Nephron progenitor cell (in vitro differentiated cells): ENCODE data around the gene ASCL1.

ENCODE experiments used
- DNase-seq: peaks from one replicate; pipeline ENCODE4 v3.0.0; 2021
- H3K27ac Mint-ChIP-seq: 2 replicates; pipeline ENCODE4 v1.8.0; 2021; ENCODE audit warnings: mild to moderate bottlenecking, moderate library complexity, mixed read lengths
- H3K27me3 Mint-ChIP-seq: 2 replicates; pipeline ENCODE4 v1.8.0; 2021; ENCODE audit warnings: mild to moderate bottlenecking, low read depth, mixed read lengths; ENCODE audit not compliant: poor library complexity
- H3K36me3 Mint-ChIP-seq: 2 replicates; pipeline ENCODE4 v1.8.0; 2021; ENCODE audit warnings: low read depth, mixed read lengths
- H3K4me1 Mint-ChIP-seq: 2 replicates; pipeline ENCODE4 v1.8.0; 2021; ENCODE audit warnings: mixed read lengths
- H3K4me3 Mint-ChIP-seq: 2 replicates; pipeline ENCODE4 v1.8.0; 2021; ENCODE audit warnings: mild to moderate bottlenecking, moderate library complexity, mixed read lengths
- H3K9me3 Mint-ChIP-seq: 2 replicates; pipeline ENCODE4 v1.8.0; 2021; ENCODE audit warnings: mild to moderate bottlenecking, moderate library complexity, mixed read lengths
- CTCF ChIP-seq: fragments of 200-600 bp; sonication (generic); IDR thresholded peaks from 2 replicates; pipeline ENCODE4 v1.5.0; 2021; ENCODE audit warnings: antibody characterized with exemption

ASCL1 gene

DNA sequence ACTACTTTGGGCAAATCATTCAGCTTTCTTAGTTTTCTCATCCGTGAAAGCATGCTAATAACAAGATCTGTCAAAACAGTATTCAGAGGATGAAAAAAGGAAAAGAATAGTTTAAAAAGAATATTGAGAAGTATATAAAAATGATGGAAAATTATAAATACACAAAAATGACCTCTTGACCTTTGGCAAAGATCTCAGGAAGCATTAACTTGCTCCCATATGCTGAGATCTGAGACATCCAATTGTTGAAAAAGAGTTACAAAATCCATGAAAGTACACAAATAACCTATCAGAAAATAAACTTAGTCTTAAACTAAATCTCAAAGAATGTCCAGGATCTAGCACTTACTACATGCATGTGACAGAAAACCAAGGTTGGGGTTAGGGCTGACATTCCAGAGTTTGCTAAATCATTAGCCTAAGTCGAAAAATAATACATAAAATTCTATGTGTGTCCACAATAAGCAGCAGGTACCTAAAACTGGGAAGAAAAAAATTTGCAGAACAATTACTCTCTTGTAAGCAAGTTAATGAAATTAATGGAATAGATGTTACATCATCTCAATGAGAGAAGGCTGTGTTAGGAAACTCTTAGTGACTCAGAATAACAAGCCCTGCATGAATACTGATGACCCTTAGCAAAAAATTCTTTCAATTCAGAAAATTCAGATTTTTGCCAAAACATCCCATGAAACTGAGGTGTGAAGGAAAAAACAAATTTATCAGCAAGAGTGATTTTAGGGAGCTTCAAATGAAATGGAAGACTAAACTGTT, 43.8 kb upstream of the ASCL1 start:
- no peak for TF ChIP-seq CTCF
- Mint-ChIP-seq H3K27ac (no peak overlapping the region), H3K4me3 (no peak overlapping the region)

GRCh38 chr12:102916252-102917025, 41.0 kb upstream of the ASCL1 start:
- Mint-ChIP-seq H3K9me3 (no peaks in the 10 kb centered on the region), H3K27me3 (peaks cover 69% of the 10 kb centered on the region), H3K36me3 (no peaks in the 10 kb centered on the region), H3K4me3 (peak overlapping the region; percentile 55), H3K4me1 (peaks cover 4% of the 10 kb centered on the region), H3K27ac (no peak overlapping the region)
- DNase-seq: no peak
- no peak for TF ChIP-seq CTCF

More for the DNA sequence above, 43.8 kb upstream of the ASCL1 start:
- H3K9me3 Mint-ChIP-seq: no peaks in the 10 kb centered on the region
- H3K27me3 Mint-ChIP-seq: peaks cover 50% of the 10 kb centered on the region
- H3K36me3 Mint-ChIP-seq: no peaks in the 10 kb centered on the region
- no peak for DNase-seq
- H3K4me1 Mint-ChIP-seq: peaks cover 4% of the 10 kb centered on the region

DNA sequence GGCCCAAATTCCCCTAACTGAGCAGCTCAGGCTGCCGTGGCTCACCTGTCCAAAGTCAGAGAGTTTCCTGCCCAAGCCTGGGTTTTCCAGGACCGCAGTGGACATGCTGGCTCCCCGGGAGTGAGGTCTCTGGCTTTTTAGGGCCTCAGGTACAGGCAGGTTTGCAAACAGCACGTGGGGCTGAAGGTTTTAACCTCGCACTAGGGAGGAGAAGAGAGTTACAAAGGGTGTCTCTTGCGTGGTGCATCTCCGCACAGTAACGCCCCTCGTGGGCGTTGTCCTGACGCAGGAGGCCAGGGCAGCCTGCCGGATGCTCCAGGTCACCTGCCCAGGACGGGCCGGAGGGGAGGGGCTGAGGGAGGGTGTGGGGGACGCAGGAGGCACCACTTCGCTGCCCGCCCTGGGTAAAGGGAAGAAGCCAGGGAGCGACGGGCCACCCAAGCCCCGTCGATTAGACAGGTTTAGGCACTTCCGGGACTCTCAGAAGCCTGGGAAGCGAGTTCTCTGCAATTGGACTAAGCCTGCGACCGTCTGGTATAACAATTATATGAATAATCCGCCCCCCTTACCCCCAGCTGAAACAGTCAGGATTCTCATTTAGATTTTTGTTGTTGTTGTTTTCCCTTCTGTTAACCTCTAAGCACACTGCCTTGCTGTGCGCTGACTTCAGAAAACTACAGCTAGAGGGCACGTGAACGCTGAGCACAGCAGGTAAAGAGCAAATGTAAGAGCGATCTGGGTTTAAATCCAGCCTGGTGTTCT, 40.3 kb upstream of the ASCL1 start, which contains the start of gene PAH:
TSS of gene PAH (minus strand) at position 219 of the 762 bp plus-strand sequence. CDS start at position 105, 114 bp downstream.
- Mint-ChIP-seq H3K27me3 (peaks cover 70% of the 10 kb centered on the region), H3K4me3 (peak within 1 kb of the TSS; percentile 78), H3K9me3 (no peaks in the 10 kb centered on the region)

GRCh38 chr12:102918840-102919239, 38.6 kb upstream of the ASCL1 start:
- peaks cover 4% of the 10 kb centered on the region for H3K4me1 Mint-ChIP-seq
- no peaks in the 10 kb centered on the region for H3K36me3 Mint-ChIP-seq
- TF ChIP-seq CTCF: no peak
- no peaks in the 10 kb centered on the region for H3K9me3 Mint-ChIP-seq
- peaks cover 74% of the 10 kb centered on the region for H3K27me3 Mint-ChIP-seq
- no peak for DNase-seq
- H3K4me3 Mint-ChIP-seq: no peak overlapping the region
- H3K27ac Mint-ChIP-seq: no peak overlapping the region

More for the DNA sequence above, 40.3 kb upstream of the ASCL1 start, which contains the start of gene PAH:
- Mint-ChIP-seq H3K27ac (no peak within 1 kb of the TSS), H3K4me1 (peaks cover 4% of the 10 kb centered on the region), H3K36me3 (no peaks in the 10 kb centered on the region)
- peak; percentile 39 for DNase-seq
- TF ChIP-seq CTCF: no peak

DNA sequence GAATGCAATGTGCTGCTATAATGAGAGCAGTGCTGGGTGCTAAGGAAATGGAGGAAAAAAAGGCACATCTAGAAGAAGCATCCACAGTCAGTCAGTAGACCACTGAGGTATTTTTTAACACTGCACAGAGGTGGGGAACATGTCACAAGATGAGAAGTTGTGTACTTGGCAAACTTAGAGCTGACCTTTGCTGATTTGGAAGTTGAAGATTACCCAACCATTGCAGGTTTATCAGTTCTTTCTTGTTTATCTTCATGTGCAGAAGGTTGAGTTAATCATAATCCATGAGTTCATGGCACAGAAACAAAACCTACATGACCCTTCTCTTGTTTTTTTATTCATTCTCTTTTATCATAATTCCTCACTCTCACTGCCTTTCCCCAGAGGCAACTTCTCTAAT, 37.2 kb upstream of the ASCL1 start:
- no peaks in the 10 kb centered on the region for H3K9me3 Mint-ChIP-seq
- no peak for DNase-seq
- H3K4me1 Mint-ChIP-seq: peaks cover 4% of the 10 kb centered on the region
- no peaks in the 10 kb centered on the region for H3K36me3 Mint-ChIP-seq
- H3K27me3 Mint-ChIP-seq: peaks cover 72% of the 10 kb centered on the region
- no peak for TF ChIP-seq CTCF
- no peak overlapping the region for H3K27ac Mint-ChIP-seq
- H3K4me3 Mint-ChIP-seq: no peak overlapping the region
